Keratinocyte (primary cell): Measurements from ENCODE around the gene SSNA1.

Experiments used
- CTCF ChIP-seq, 3 experiments: IDR thresholded peaks in 1 of 3; conservative IDR thresholded peaks in 1 of 3; optimal IDR thresholded peaks in 1 of 3; 2 replicates in 2 of 3; 3 replicates in 1 of 3; pipeline versions ENCODE3 to v1.5.1; 2011; ENCODE audit warnings: low read length in 3 of 3, mild to moderate bottlenecking in 3 of 3, moderate library complexity in 2 of 3, control low read depth in 1 of 3, inconsistent platforms in 1 of 3; ENCODE audit not compliant: insufficient read depth in 2 of 3; ENCODE audit errors: extremely low read depth in 1 of 3
- EZH2 ChIP-seq: IDR thresholded peaks from one replicate; pipeline ENCODE4 v1.6.1; 2012; ENCODE audit warnings: inconsistent platforms, mild to moderate bottlenecking, low read length, moderate library complexity

GRCh38 chr9:137221506-137222111 is 33.1 kb downstream of the SSNA1 start:
- TF ChIP-seq CTCF (optimal IDR thresholded peaks at IDR 0.05 in 1 of 3, IDR thresholded peaks at IDR 0.05 in 1 of 3, conservative IDR thresholded peaks at IDR 0.05 in 1 of 3; ENCODE audit: extremely low read depth in 1 of 3, insufficient read depth in 2 of 3, low read length in 3 of 3) (no peak), EZH2 (no peak)
